Panc1 (cell line): Measurements from ENCODE around the gene ADCY3.

Source experiments
- CTCF ChIP-seq: fragments of 450-650 bp; IDR thresholded peaks from 2 replicates; pipeline ENCODE4 v1.5.1; 2017; ENCODE audit warnings: mild to moderate bottlenecking
- POLR2AphosphoS5 ChIP-seq: IDR thresholded peaks from 2 replicates; pipeline ENCODE4 v1.6.1; 2012; ENCODE audit warnings: mild to moderate bottlenecking, low read depth, low read length, moderate library complexity
- REST ChIP-seq, 2 experiments: IDR thresholded peaks; 2 replicates each; pipeline ENCODE4 v1.6.1; 2011 to 2012; ENCODE audit warnings: low read depth in 2 of 2, control low read depth in 1 of 2, low read length in 1 of 2, mild to moderate bottlenecking in 1 of 2, moderate library complexity in 1 of 2; ENCODE audit not compliant: insufficient read depth in 1 of 2
- SIN3A ChIP-seq: IDR thresholded peaks from 2 replicates; pipeline ENCODE4 v1.6.1; 2012; ENCODE audit warnings: low read depth, mild to moderate bottlenecking, low read length, moderate library complexity, borderline replicate concordance; ENCODE audit not compliant: insufficient read depth
- TCF7L2 ChIP-seq: IDR thresholded peaks from 2 replicates; pipeline ENCODE4 v1.6.1; 2011; ENCODE audit warnings: mild to moderate bottlenecking, low read depth, low read length, inconsistent platforms

GRCh38 chr2:24859968-24860600 lies 60.0 kb downstream of the ADCY3 start:
- TF ChIP-seq CTCF (no peak), POLR2AphosphoS5 (no peak), SIN3A (no peak), TCF7L2 (no peak), REST (IDR thresholded peaks at IDR 0.05; ENCODE audit: insufficient read depth in 1 of 2, low read depth in 2 of 2, low read length in 1 of 2) (no peak)
